H9 (cell line): ENCODE data around the gene ARHGAP27. TPM values are rescaled to one million over a fixed set of nuclear protein-coding genes. Genes with fewer than 3 reads are reported as not detected.

Source experiments
- DNase-seq: peaks from one replicate; pipeline ENCODE4 v3.0.0-alpha.2; 2017
- H2AFZ ChIP-seq: one replicate; pipeline ENCODE4 v1.6.1; 2013; ENCODE audit warnings: mild to moderate bottlenecking, low read length, control low read depth, moderate library complexity
- H2AK5ac ChIP-seq: 2 replicates; pipeline ENCODE4 v1.6.1; 2013; ENCODE audit warnings: low read length, control low read depth, mixed read lengths; ENCODE audit not compliant: insufficient read length
- H2BK120ac ChIP-seq: one replicate; pipeline ENCODE4 v1.6.1; 2013; ENCODE audit warnings: low read depth, mild to moderate bottlenecking, low read length, control low read depth, inconsistent platforms; ENCODE audit not compliant: poor library complexity, severe bottlenecking
- H2BK12ac ChIP-seq: 2 replicates; pipeline ENCODE4 v1.6.1; 2013; ENCODE audit warnings: low read length, control low read depth, mixed read lengths, low read depth; ENCODE audit not compliant: insufficient read length
- H2BK15ac ChIP-seq: 2 replicates; pipeline ENCODE4 v1.6.1; 2013; ENCODE audit warnings: low read depth, low read length, control low read depth
- H2BK20ac ChIP-seq: one replicate; pipeline ENCODE4 v1.6.1; 2013; ENCODE audit warnings: low read depth, mild to moderate bottlenecking, low read length, control low read depth, inconsistent platforms; ENCODE audit not compliant: poor library complexity, severe bottlenecking
- H2BK5ac ChIP-seq: 2 replicates; pipeline ENCODE4 v1.6.1; 2013; ENCODE audit warnings: low read length, control low read depth, mixed read lengths; ENCODE audit not compliant: insufficient read length
- H3K14ac ChIP-seq: 2 replicates; pipeline ENCODE4 v1.6.1; 2013; ENCODE audit warnings: low read length, control low read depth; ENCODE audit not compliant: insufficient read depth
- H3K18ac ChIP-seq: 2 replicates; pipeline ENCODE4 v1.6.1; 2013; ENCODE audit warnings: low read depth, mild to moderate bottlenecking, mixed read lengths, low read length, control low read depth; ENCODE audit not compliant: insufficient read length
- H3K23ac ChIP-seq: 2 replicates; pipeline ENCODE4 v1.6.1; 2013; ENCODE audit warnings: low read length, control low read depth, mixed read lengths, low read depth; ENCODE audit not compliant: insufficient read length
- H3K23me2 ChIP-seq: 2 replicates; pipeline ENCODE4 v1.6.1; 2013; ENCODE audit warnings: low read depth, mild to moderate bottlenecking, mixed read lengths, low read length, control low read depth; ENCODE audit not compliant: insufficient read length, poor library complexity, severe bottlenecking
- H3K27ac ChIP-seq: 2 replicates; pipeline ENCODE4 v1.5.1; 2013; ENCODE audit warnings: low read length, control low read depth, mixed read lengths, low read depth; ENCODE audit not compliant: insufficient read length
- H3K27me3 ChIP-seq: 2 replicates; pipeline ENCODE4 v1.6.1; 2013; ENCODE audit warnings: low read length, control low read depth, inconsistent platforms; ENCODE audit not compliant: insufficient read depth
- H3K4ac ChIP-seq: 2 replicates; pipeline ENCODE4 v1.6.1; 2013; ENCODE audit warnings: low read depth, mild to moderate bottlenecking, control low read depth, inconsistent platforms, low read length, moderate library complexity
- H3K4me1 ChIP-seq: 2 replicates; pipeline ENCODE4 v1.6.1; 2013; ENCODE audit warnings: low read length, control low read depth, inconsistent platforms; ENCODE audit not compliant: insufficient read depth
- H3K4me2 ChIP-seq: 2 replicates; pipeline ENCODE4 v1.6.1; 2013; ENCODE audit warnings: low read length, control low read depth, mixed read lengths; ENCODE audit not compliant: insufficient read length, insufficient read depth
- H3K56ac ChIP-seq: 2 replicates; pipeline ENCODE4 v1.6.1; 2013; ENCODE audit warnings: low read depth, mild to moderate bottlenecking, mixed read lengths, low read length, control low read depth; ENCODE audit not compliant: insufficient read length
- H3K79me1 ChIP-seq: 2 replicates; pipeline ENCODE4 v1.6.1; 2013; ENCODE audit warnings: low read depth, mild to moderate bottlenecking, moderate library complexity, low read length, control low read depth, inconsistent platforms; ENCODE audit not compliant: insufficient read depth, poor library complexity, severe bottlenecking
- H3K79me2 ChIP-seq: 2 replicates; pipeline ENCODE4 v1.6.1; 2013; ENCODE audit warnings: low read length, control low read depth, inconsistent platforms; ENCODE audit not compliant: insufficient read depth
- H3K9ac ChIP-seq: 2 replicates; pipeline ENCODE4 v1.6.1; 2013; ENCODE audit warnings: low read length, control low read depth, mixed read lengths; ENCODE audit not compliant: insufficient read length; ENCODE audit errors: extremely low read depth
- H3K9me3 ChIP-seq: one replicate; pipeline ENCODE4 v1.6.1; 2013; ENCODE audit warnings: low read depth, low read length, inconsistent platforms; ENCODE audit not compliant: control insufficient read depth
- H3T11ph ChIP-seq: one replicate; pipeline ENCODE4 v1.6.1; 2013; ENCODE audit warnings: mild to moderate bottlenecking, low read length, control low read depth, inconsistent platforms
- H4K20me1 ChIP-seq: one replicate; pipeline ENCODE4 v1.6.1; 2013; ENCODE audit not compliant: control insufficient read depth, insufficient read length, insufficient read depth
- H4K5ac ChIP-seq: 2 replicates; pipeline ENCODE4 v1.6.1; 2013; ENCODE audit warnings: low read depth, mild to moderate bottlenecking, mixed read lengths, low read length, control low read depth; ENCODE audit not compliant: insufficient read length
- H4K8ac ChIP-seq: replicated peaks from 2 replicates; pipeline ENCODE4 v1.6.1; 2013; ENCODE audit warnings: low read length, control low read depth, mixed read lengths, low read depth; ENCODE audit not compliant: insufficient read length
- H4K91ac ChIP-seq: 2 replicates; pipeline ENCODE4 v1.6.1; 2013; ENCODE audit warnings: low read depth, mild to moderate bottlenecking, moderate library complexity, mixed read lengths, low read length, control low read depth; ENCODE audit not compliant: insufficient read length
- H3K27ac Mint-ChIP-seq, 3 experiments: 2 replicates in 2 of 3; 3 replicates in 1 of 3; pipeline ENCODE4 v1.8.0; 2020 to 2021; ENCODE audit warnings: mixed read lengths in 3 of 3, mild to moderate bottlenecking in 1 of 3, moderate library complexity in 1 of 3
- H3K27me3 Mint-ChIP-seq: 2 replicates; pipeline ENCODE4 v1.8.0; 2021; ENCODE audit warnings: low read depth, mild to moderate bottlenecking, moderate library complexity, mixed read lengths
- H3K36me3 Mint-ChIP-seq, 3 experiments: 2 replicates in 2 of 3; 3 replicates in 1 of 3; pipeline ENCODE4 v1.8.0; 2020 to 2021; ENCODE audit warnings: low read depth in 3 of 3, mixed read lengths in 3 of 3; ENCODE audit not compliant: insufficient read depth in 1 of 3
- H3K4me1 Mint-ChIP-seq, 2 experiments: 2 replicates each; pipeline ENCODE4 v1.8.0; 2020; ENCODE audit warnings: mixed read lengths in 2 of 2
- H3K4me3 Mint-ChIP-seq, 2 experiments: 2 replicates in 1 of 2; 3 replicates in 1 of 2; pipeline ENCODE4 v1.8.0; 2020 to 2021; ENCODE audit warnings: mild to moderate bottlenecking in 2 of 2, mixed read lengths in 2 of 2, moderate library complexity in 1 of 2
- H3K9me3 Mint-ChIP-seq, 2 experiments: 2 replicates in 1 of 2; 3 replicates in 1 of 2; pipeline ENCODE4 v1.8.0; 2020; ENCODE audit warnings: mild to moderate bottlenecking in 2 of 2, mixed read lengths in 2 of 2, moderate library complexity in 1 of 2
- WGBS: extraction: QIAGEN DNeasy Blood & Tissue Kit; methylation state at CpG from one replicate; pipeline ENCODE4 v1.1.7; 2013; ENCODE audit warnings: missing lambda C conversion rate, low lambda C conversion rate, mixed read lengths; ENCODE audit not compliant: insufficient read length; ENCODE audit errors: extremely low coverage; 5-methylcytosine and 5-hydroxymethylcytosine counted together
- total RNA-seq: library from RNA; stranded (reverse); gene quantifications from 2 replicates; pipeline ENCODE4 v1.2.1, GENCODE V29; 2021
- TF ChIP-seq, protein P1 (sequence below): fragments of 200-600 bp; sonication (generic); conservative IDR thresholded peaks from 3 replicates; pipeline ENCODE4 v1.8.0; 2021; ENCODE audit warnings: antibody characterized with exemption, mild to moderate bottlenecking

The ARHGAP27 gene
- total RNA-seq, 1 experiment from 2014 or later = 9.9 TPM

DNA sequence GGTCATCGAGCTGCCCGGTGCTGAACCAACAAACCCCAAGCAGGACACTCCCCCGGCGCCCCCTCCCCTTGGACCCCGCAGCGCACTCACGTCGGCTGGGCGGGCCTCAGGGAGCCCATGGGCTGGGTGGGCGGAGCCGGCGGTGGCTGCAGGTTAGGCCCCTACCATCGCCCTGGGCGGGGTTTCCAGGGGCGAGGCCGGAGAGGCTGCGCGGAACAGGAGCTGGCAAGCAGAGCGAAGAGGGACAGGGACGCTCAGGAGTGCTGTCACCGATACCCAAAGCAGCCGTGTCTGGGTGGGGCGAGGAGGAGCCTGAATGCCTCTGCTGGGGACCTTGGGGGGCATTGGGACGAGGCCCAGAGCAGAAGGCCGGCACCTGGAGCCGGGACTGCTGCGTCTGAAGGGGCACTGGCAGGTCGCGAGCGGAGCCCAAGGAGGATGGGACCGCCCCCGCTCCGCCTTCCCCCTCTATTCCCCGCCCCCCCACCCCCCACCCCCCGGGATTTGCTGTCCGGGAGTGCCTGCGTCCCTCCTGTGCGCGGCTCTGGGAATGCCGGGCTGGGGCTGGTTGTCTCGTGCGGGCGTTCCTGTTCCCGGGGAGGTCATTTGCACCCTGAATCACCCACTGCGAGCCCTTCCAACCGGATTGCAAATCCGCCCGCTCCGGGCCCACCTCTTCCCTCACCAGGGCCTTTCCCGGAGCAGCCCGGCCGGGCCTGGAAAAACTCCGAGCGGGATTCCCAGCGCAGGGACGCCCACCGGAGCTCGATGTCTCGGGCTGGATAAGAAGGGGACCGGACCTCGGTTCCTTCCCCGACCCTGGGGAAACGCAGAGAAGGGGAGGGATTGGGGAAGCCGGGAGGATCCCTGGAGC, 902 bp downstream of the ARHGAP27 start:
- no peak overlapping the region for H3K56ac ChIP-seq
- H3K14ac ChIP-seq = no peak overlapping the region
- Mint-ChIP-seq H3K36me3 (peaks cover 0 to 2% (median 0%) of the 10 kb centered on the region in 3 experiments; a peak in 2 of 7 replicates), H3K9me3 (peaks cover 3 to 7% of the 10 kb centered on the region in 2 experiments; a peak in 4 of 5 replicates), H3K27ac (no peak overlapping the region; a peak in 1 of 7 replicates), H3K27me3 (peaks cover 65% of the 10 kb centered on the region), H3K4me3 (peak overlapping the region; percentile 72 to 82), H3K4me1 (peaks cover 27 to 32% of the 10 kb centered on the region in 2 experiments)
- no peaks in the 10 kb centered on the region for H4K20me1 ChIP-seq
- H3K4me2 ChIP-seq = peak overlapping the region; percentile 56
- no peak overlapping the region for H2BK15ac ChIP-seq
- no peaks in the 10 kb centered on the region for H3K79me1 ChIP-seq
- no peak overlapping the region for H2AFZ ChIP-seq
- no peak overlapping the region for H3K4ac ChIP-seq
- no peak overlapping the region for H3T11ph ChIP-seq
- H2BK12ac ChIP-seq = no peak overlapping the region
- no peak overlapping the region for H3K27ac ChIP-seq
- peaks cover 19% of the 10 kb centered on the region; the same call in 1 of the 2 replicates for H3K27me3 ChIP-seq
- WGBS = no CpG with 5 or more reads among the region's 64 CpGs
- no peaks in the 10 kb centered on the region for H3K9me3 ChIP-seq
- TF ChIP-seq, protein P1, sequence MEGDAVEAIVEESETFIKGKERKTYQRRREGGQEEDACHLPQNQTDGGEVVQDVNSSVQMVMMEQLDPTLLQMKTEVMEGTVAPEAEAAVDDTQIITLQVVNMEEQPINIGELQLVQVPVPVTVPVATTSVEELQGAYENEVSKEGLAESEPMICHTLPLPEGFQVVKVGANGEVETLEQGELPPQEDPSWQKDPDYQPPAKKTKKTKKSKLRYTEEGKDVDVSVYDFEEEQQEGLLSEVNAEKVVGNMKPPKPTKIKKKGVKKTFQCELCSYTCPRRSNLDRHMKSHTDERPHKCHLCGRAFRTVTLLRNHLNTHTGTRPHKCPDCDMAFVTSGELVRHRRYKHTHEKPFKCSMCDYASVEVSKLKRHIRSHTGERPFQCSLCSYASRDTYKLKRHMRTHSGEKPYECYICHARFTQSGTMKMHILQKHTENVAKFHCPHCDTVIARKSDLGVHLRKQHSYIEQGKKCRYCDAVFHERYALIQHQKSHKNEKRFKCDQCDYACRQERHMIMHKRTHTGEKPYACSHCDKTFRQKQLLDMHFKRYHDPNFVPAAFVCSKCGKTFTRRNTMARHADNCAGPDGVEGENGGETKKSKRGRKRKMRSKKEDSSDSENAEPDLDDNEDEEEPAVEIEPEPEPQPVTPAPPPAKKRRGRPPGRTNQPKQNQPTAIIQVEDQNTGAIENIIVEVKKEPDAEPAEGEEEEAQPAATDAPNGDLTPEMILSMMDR = no peak
- DNase-seq = peak; percentile 99
- no peak overlapping the region for H2AK5ac ChIP-seq
- H2BK5ac ChIP-seq = no peak overlapping the region
- H3K4me1 ChIP-seq = no peaks in the 10 kb centered on the region
- no peaks in the 10 kb centered on the region for H3K79me2 ChIP-seq
- H4K8ac ChIP-seq = no peak overlapping the region
- H2BK120ac ChIP-seq = no peak overlapping the region
- no peak overlapping the region for H3K23ac ChIP-seq
- H4K91ac ChIP-seq = no peak overlapping the region
- H3K23me2 ChIP-seq = peaks cover 22% of the 10 kb centered on the region
- H3K18ac ChIP-seq = no peak overlapping the region
- no peak overlapping the region for H3K9ac ChIP-seq
- no peak overlapping the region for H4K5ac ChIP-seq
- no peak overlapping the region for H2BK20ac ChIP-seq
